HG03457 (cell line): Measurements from ENCODE around the gene AQR.
"Not testable (repeated sequence)": the region's sequence is repeated elsewhere in the genome, so short reads cannot be mapped to it uniquely, and the experiment has no call there.

ENCODE experiments used
- ATAC-seq: cut with Tn5 transposase; IDR thresholded peaks from one replicate; pipeline ENCODE4 v1.9.1; 2021; ENCODE audit warnings: moderate number of reproducible peaks; ENCODE audit not compliant: unreplicated experiment

AQR gene

GRCh38 chr15:34820110-34820509 is 149.4 kb downstream of the AQR start:
- no peak for ATAC-seq

DNA sequence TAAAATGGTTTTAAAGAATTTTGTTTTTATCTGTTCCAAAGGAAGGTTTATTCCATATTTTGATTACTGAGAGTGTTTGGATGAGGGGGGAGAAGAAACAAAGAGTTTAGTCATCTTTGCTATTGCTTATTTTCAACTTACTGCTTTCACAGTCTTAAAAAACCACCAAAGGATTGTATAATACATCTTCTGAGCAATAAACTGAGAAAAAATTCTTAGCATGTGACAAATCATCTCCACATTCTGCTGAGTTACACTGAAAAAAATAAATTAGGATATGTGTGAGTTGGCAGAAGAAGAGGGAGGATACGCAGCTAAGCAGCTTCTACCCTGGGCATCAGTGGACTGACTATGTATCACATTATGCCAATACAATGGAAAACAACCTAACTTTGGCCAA is 151.0 kb downstream of the AQR start:
- ATAC-seq, result no peak

DNA sequence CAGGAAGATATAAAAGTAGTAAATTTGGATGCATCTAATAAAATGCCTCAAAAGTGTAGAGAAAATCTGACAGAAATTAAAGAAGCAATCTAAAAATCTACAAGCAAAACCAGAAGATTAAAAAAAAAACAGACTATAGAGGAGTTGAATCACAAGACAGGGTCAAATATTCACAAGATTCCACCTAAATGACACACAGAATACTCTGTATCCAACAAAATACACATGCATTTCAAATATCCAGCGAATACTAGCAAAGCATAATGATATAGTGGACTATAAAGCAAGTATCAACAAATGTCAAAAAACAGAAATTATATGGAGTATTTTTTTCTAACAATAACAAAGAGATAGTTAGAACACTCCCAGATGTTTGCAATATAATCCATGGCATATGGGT is 153.7 kb downstream of the AQR start:
- ATAC-seq, result no peak

- ATAC-seq, result no peak
Measured at GRCh38 chr15:34813446-34814190, 155.9 kb downstream of the AQR start.

DNA sequence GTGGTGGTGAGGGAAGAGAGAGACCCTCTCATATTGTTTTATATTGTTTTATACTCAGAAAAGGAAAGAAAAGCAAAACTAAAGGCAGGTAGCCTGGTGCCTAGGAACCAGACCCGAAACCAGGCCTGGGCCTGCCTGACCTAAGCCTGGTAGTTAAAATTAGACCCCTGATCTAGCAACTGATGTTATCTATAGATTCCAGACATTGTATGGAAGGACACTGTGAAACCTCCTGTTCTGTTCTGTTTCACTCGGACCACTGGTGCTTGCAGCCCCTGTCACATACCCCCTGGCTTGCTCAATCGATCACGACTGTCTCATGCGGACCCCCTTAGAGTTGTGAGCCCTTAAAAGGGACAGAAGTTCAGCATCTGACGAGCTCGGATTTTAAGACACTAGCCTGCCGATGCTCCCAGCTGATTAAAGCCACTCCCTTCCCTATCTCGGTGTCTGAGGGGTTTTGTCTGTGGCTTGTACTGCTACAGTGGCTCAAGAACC is 156.6 kb downstream of the AQR start:
- ATAC-seq, result not testable (repeated sequence)

DNA sequence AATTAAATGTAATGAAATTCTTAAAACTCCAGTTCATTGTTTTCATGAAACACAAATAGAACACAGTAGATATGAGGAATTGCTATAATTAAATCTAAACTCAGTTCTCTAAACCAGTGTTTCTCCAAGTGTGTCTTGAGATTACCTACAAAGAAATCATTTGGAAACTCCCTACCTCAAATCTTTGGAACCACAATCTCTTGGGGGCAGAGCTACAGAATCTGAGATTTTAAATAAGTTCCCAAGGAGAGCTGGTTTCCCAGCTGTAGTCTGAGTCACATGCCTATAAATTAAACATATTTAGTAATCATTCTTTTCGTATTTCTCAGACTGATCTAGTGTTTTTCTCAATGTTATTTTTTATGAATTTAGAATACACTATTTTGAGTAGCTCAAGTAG is 157.2 kb downstream of the AQR start:
- no peak for ATAC-seq

GRCh38 chr15:34810443-34811129 is 159.0 kb downstream of the AQR start:
- no peak for ATAC-seq

GRCh38 chr15:34809186-34809585 is 160.4 kb downstream of the AQR start:
- no peak for ATAC-seq

GRCh38 chr15:34808016-34808415 is 161.5 kb downstream of the AQR start:
- ATAC-seq, result no peak

DNA sequence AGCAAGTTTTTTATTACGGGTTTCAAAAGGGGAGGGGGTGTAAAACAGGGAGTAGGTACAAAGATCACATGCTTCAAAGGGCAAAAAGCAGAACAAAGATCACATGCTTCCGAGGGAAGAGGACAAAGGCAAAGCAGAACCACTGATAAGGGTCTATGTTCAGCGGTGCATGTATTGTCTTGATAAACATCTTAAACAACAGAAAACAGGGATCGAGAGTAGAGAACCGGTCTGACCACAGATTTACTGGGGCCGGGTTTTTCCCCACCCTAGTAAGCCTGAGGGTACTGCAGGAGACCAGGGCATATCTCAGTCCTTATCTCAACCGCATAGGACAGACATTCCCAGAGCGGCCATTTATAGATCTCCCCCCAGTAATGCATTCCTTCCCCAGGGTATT is 162.3 kb downstream of the AQR start:
- ATAC-seq, result not testable (repeated sequence)

GRCh38 chr15:34804776-34805175 is 164.8 kb downstream of the AQR start:
- no peak for ATAC-seq

DNA sequence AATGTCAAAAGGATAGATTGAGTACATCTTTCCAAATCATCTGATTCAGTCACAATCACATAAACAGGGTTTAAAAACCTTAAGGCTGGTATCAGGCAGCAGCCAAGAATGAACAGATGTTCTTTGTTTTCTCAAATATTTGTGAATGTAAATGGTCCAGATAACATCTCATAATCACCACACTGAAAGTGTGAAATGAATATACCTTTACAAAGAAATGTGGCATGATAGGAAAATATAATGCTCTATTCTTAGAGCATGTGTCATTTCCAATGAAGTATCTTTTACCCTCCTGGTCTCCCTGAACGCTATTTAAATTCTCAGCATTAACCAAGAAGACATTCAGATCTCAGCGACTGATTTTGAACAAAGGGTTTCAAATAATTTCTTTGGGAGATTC is 165.4 kb downstream of the AQR start:
- ATAC-seq, result no peak

DNA sequence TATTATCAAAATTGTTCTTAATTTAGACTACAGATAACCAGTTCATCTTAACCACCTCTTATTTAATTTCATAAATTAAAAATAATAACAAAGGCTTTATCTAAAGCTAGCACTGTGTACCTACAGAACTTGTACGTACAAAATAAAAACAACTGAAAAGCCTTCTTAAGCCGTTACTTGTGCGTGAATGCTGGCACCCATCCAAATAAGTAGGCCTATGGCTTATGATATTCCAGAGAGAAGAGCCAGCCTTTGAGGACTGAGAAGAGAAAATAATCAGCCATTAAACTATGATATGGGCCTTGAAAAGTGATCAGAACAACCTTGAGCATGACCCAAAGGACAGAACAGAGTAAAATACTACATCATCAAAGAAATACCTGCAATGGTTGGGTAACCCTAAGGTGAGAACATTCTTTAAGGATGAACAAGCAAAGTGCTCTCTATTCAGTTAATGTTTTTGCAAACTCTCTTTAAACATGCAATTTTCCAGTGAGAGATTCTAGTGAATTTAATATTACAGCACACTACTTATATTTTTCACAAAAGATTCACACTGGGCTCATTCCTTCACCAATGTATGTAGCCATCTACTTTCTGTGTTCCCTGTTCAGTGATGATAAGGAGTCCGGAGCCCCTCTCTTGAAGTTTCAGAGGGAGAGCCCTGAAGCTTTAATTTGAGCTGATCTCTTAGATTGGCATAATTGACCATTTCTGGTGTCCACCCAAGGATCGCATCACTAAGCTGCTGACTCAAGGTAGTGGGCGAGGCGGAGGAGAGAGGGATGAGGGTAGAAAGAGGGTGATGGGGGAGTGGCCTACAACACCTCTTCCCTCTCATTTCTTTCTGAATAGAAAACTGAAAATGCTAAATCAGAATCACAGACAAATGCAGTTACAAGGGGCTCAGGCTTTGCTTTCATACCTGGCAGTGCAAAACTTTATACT is 166.5 kb downstream of the AQR start:
- no peak for ATAC-seq

- ATAC-seq, result no peak
Measured at GRCh38 chr15:34802371-34802770, 167.2 kb downstream of the AQR start.
